ENCODE measurements around the gene LSM11.

The LSM11 gene

DNA sequence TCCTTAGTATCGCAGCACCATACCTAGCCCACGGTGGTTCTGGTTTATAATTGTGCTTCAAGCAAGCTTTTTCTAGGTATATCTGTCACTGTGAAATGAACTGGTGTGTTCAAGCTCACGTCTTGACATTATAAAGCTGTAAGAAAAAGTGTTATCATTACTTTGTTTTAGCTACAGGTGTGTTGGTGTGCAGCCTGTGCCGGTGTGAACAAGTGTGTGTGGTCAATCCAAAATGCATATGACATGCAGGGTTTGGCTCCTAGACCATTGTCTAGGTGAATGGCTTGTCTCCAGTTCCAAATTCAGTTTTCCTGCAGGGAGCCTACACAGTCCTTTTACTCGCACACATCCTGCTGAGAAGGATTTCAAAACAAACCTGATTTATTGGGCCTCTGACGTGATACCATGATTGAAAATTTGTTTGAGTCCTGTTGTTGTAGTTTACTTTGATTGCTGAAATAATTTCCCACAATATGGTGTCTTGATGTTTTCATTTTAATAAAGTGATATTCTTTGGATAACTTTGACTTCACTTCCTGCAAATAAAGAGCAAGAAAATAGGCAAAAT, 3.7 kb downstream of the LSM11 start:
- H3K4me1 ChIP-seq (ENCODE audit: control insufficient read depth in 2 of 2, insufficient read depth in 2 of 2, low read length in 2 of 2), result peaks cover 11 to 12% of the 10 kb centered on the region in 2 donors
- H3K36me3 ChIP-seq (ENCODE audit: control insufficient read depth in 2 of 2, insufficient read depth in 2 of 2, low read length in 2 of 2), result peaks cover 0 to 2% of the 10 kb centered on the region in 2 donors
- no peaks in the 10 kb centered on the region for H3K27me3 ChIP-seq (ENCODE audit: control insufficient read depth in 2 of 2, insufficient read depth in 2 of 2, low read length in 2 of 2)
- H3K9ac ChIP-seq (ENCODE audit: low read depth in 1 of 2, low read length in 2 of 2), result no peak overlapping the region
- H3K9me3 ChIP-seq (ENCODE audit: control insufficient read depth in 2 of 2, low read length in 2 of 2), result no peaks in the 10 kb centered on the region
- H3K27ac ChIP-seq (ENCODE audit: low read depth in 2 of 2, low read length in 2 of 2), result no peak overlapping the region
- no peak overlapping the region for H3K4me3 ChIP-seq (ENCODE audit: low read length in 2 of 2)

DNA sequence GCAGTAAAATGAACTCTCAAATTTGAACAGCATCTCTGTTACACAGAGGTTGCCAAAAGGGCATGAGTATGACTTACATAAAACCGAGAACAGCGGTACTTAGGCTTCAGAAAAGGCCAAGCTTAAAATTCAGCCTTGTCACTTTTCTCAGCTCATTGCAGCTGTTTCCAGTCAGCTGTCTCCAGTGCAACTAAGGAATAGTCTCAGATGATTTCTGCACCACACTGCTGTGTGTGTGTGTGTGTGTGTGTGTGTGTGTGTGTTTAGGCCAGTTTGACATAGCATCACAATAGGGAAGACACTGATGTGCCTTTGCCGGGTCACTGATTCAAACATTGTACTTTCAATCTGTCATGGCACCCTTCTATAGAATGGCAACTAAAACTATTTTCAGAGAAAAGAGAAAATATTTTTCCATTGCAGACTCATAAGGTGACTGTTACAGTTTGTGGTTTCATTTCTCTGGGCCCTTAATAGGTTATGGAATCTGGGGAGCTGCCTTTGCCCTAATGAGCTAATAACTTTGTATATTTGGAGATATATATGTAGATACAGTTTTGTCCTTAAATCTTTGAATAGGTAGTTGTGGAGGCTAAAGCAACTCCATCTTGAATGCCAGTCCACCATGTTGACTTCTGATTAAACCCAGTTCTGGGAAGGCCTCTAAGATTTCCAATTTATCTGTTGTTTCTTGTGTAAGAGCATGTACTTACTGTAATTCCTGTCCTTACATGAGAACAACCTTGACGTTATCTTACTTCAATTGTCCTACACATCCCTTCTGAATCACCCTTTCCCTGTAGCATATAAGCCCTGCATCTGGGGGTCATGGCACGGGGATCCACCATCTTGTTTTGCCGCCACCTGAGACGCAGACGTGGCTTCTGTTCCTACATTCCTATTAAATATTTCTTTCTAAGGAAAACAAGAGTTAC, 4.5 kb downstream of the LSM11 start:
- Histone ChIP-seq H3K4me3 (ENCODE audit: low read length in 2 of 2) (no peak overlapping the region), H3K4me1 (ENCODE audit: control insufficient read depth in 2 of 2, insufficient read depth in 2 of 2, low read length in 2 of 2) (peaks cover 10 to 11% of the 10 kb centered on the region in 2 donors), H3K9me3 (ENCODE audit: control insufficient read depth in 2 of 2, low read length in 2 of 2) (no peaks in the 10 kb centered on the region), H3K9ac (ENCODE audit: low read depth in 1 of 2, low read length in 2 of 2) (no peak overlapping the region), H3K27ac (ENCODE audit: low read depth in 2 of 2, low read length in 2 of 2) (no peak overlapping the region), H3K27me3 (ENCODE audit: control insufficient read depth in 2 of 2, insufficient read depth in 2 of 2, low read length in 2 of 2) (no peaks in the 10 kb centered on the region), H3K36me3 (ENCODE audit: control insufficient read depth in 2 of 2, insufficient read depth in 2 of 2, low read length in 2 of 2) (peaks cover under 1 to 6% of the 10 kb centered on the region in 2 donors)

DNA sequence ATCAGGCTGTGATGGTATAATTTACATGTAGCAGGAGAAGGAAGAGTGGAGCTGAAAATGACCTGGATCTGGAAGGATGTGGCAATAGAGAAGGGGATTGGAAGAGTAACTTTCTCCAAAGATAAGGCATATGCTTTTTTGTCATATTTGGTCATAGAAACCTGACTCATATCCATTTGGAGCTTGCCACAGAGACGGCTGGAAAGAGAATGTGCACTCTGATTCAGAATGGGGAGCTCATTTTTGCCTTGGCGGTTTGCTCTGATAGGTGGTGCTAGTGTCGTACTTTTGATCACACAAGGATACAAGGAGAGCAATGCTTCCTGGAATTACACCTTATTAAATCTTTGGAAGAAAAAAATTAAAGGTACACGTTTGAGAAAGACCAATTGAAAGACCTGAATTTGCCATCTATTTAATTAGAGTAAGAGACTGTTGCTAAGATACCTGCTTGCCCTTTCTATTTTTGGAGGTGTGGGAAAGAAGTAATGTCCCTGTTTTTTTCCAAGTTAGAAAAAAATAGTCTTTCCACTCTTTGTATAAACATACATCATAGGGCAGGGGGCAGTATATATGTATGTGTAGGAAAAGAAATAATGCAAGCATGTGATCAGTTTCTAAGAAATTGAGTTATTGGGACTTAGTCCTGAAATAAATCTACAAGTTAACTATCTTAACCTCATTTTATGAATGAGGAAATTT, 5.4 kb downstream of the LSM11 start:
- H3K36me3 ChIP-seq (ENCODE audit: control insufficient read depth in 2 of 2, insufficient read depth in 2 of 2, low read length in 2 of 2), result peaks cover 9 to 10% of the 10 kb centered on the region in 2 donors
- no peaks in the 10 kb centered on the region for H3K27me3 ChIP-seq (ENCODE audit: control insufficient read depth in 2 of 2, insufficient read depth in 2 of 2, low read length in 2 of 2)
- H3K9ac ChIP-seq (ENCODE audit: low read depth in 1 of 2, low read length in 2 of 2), result no peak overlapping the region
- no peaks in the 10 kb centered on the region for H3K9me3 ChIP-seq (ENCODE audit: control insufficient read depth in 2 of 2, low read length in 2 of 2)
- peaks cover 7 to 8% of the 10 kb centered on the region in 2 donors for H3K4me1 ChIP-seq (ENCODE audit: control insufficient read depth in 2 of 2, insufficient read depth in 2 of 2, low read length in 2 of 2)
- no peak overlapping the region for H3K4me3 ChIP-seq (ENCODE audit: low read length in 2 of 2)
- H3K27ac ChIP-seq (ENCODE audit: low read depth in 2 of 2, low read length in 2 of 2), result no peak overlapping the region

DNA sequence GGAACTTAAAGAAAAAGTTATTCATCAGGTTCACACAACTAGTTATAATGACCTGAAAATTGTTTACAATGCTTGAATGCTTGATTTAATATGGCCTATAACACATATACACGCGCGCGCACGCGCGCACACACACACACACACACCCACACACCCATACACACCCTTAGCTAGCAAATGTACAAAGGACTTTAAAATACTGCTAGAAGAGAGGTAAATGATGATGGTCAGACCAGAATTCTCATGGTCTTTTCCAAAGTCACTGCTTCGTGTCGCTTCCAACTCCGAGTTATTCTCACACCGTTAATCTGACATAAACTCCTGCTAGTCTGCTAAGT, 5.9 kb downstream of the LSM11 start:
- no peak overlapping the region for H3K4me3 ChIP-seq (ENCODE audit: low read length in 2 of 2)
- no peak overlapping the region for H3K9ac ChIP-seq (ENCODE audit: low read depth in 1 of 2, low read length in 2 of 2)
- peaks cover 4 to 5% of the 10 kb centered on the region in 2 donors for H3K4me1 ChIP-seq (ENCODE audit: control insufficient read depth in 2 of 2, insufficient read depth in 2 of 2, low read length in 2 of 2)
- no peak overlapping the region for H3K27ac ChIP-seq (ENCODE audit: low read depth in 2 of 2, low read length in 2 of 2)
- H3K9me3 ChIP-seq (ENCODE audit: control insufficient read depth in 2 of 2, low read length in 2 of 2), result no peaks in the 10 kb centered on the region
- H3K27me3 ChIP-seq (ENCODE audit: control insufficient read depth in 2 of 2, insufficient read depth in 2 of 2, low read length in 2 of 2), result no peaks in the 10 kb centered on the region
- peaks cover 10 to 12% of the 10 kb centered on the region in 2 donors for H3K36me3 ChIP-seq (ENCODE audit: control insufficient read depth in 2 of 2, insufficient read depth in 2 of 2, low read length in 2 of 2)

DNA sequence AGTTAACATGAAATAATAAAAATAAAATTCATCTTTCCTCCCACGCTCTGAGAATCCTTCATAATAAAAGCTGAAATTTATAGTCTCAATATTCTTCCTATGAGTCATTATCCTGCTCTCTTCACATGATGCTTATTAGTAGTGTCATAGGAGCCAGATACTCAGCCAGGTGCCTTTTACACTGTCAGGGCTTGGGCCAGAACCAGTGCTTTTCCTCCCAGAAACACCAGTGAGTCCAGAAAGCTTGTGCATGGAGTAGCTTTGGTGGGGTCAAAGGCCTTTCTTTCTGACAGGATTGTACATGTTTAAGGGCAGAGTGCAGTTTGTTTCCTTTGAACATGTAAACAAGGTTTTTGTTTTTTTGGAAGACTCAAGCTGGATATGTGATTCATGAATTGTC, 6.8 kb downstream of the LSM11 start:
- no peak overlapping the region for H3K27ac ChIP-seq (ENCODE audit: low read depth in 2 of 2, low read length in 2 of 2)
- no peak overlapping the region for H3K4me3 ChIP-seq (ENCODE audit: low read length in 2 of 2)
- no peaks in the 10 kb centered on the region for H3K9me3 ChIP-seq (ENCODE audit: control insufficient read depth in 2 of 2, low read length in 2 of 2)
- no peaks in the 10 kb centered on the region for H3K4me1 ChIP-seq (ENCODE audit: control insufficient read depth in 2 of 2, insufficient read depth in 2 of 2, low read length in 2 of 2)
- no peak overlapping the region for H3K9ac ChIP-seq (ENCODE audit: low read depth in 1 of 2, low read length in 2 of 2)
- H3K27me3 ChIP-seq (ENCODE audit: control insufficient read depth in 2 of 2, insufficient read depth in 2 of 2, low read length in 2 of 2), result no peaks in the 10 kb centered on the region
- H3K36me3 ChIP-seq (ENCODE audit: control insufficient read depth in 2 of 2, insufficient read depth in 2 of 2, low read length in 2 of 2), result peaks cover 17 to 19% of the 10 kb centered on the region in 2 donors

DNA sequence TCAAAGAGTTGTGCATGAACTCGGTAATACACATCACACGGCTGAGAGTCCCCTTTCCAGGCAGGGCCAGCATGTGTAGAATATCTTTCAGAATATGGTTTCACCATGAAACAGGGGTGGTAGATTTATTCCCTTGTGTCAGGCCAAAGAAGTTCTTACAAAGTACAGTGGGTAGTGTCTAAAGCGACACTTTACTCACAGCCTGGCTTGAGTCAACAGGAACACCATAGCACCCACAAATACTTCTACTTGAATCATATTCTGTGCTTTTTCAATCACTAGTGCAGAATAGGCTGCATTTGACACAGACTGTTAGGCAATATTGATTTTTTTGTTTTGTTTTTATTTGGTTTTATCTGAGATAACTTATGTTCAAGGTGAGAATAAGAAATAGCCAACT, 12.6 kb downstream of the LSM11 start:
- Histone ChIP-seq H3K9ac (ENCODE audit: low read depth in 1 of 2, low read length in 2 of 2) (no peak overlapping the region), H3K27me3 (ENCODE audit: control insufficient read depth in 2 of 2, insufficient read depth in 2 of 2, low read length in 2 of 2) (no peaks in the 10 kb centered on the region), H3K4me1 (ENCODE audit: control insufficient read depth in 2 of 2, insufficient read depth in 2 of 2, low read length in 2 of 2) (no peaks in the 10 kb centered on the region), H3K27ac (ENCODE audit: low read depth in 2 of 2, low read length in 2 of 2) (no peak overlapping the region), H3K4me3 (ENCODE audit: low read length in 2 of 2) (no peak overlapping the region), H3K9me3 (ENCODE audit: control insufficient read depth in 2 of 2, low read length in 2 of 2) (no peaks in the 10 kb centered on the region), H3K36me3 (ENCODE audit: control insufficient read depth in 2 of 2, insufficient read depth in 2 of 2, low read length in 2 of 2) (peaks cover 27 to 35% of the 10 kb centered on the region in 2 donors)

DNA sequence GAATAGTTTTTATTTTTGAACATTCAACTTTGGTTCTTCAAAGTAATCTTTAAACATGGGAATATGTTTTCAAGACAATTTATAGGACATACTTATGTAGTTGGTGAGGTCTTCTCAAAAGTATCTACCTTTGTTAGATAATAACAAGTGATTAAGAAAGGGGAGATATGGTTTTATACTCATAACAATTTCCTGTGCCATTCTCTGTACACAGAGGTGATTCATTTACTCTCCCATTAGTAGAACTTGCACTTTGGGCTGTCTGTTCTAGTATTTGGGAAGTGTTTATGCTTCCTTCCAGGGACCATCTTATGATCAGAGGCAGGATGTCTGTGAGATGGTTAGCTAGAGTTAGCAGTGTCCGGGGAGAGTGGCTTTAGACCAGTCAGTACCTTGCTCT, 15.2 kb downstream of the LSM11 start:
- H3K36me3 ChIP-seq (ENCODE audit: control insufficient read depth in 2 of 2, insufficient read depth in 2 of 2, low read length in 2 of 2), result peaks cover 22 to 24% of the 10 kb centered on the region in 2 donors
- no peak overlapping the region for H3K27ac ChIP-seq (ENCODE audit: low read depth in 2 of 2, low read length in 2 of 2)
- H3K9ac ChIP-seq (ENCODE audit: low read depth in 1 of 2, low read length in 2 of 2), result no peak overlapping the region
- H3K4me1 ChIP-seq (ENCODE audit: control insufficient read depth in 2 of 2, insufficient read depth in 2 of 2, low read length in 2 of 2), result no peaks in the 10 kb centered on the region
- H3K27me3 ChIP-seq (ENCODE audit: control insufficient read depth in 2 of 2, insufficient read depth in 2 of 2, low read length in 2 of 2), result no peaks in the 10 kb centered on the region
- no peak overlapping the region for H3K4me3 ChIP-seq (ENCODE audit: low read length in 2 of 2)
- H3K9me3 ChIP-seq (ENCODE audit: control insufficient read depth in 2 of 2, low read length in 2 of 2), result no peaks in the 10 kb centered on the region

DNA sequence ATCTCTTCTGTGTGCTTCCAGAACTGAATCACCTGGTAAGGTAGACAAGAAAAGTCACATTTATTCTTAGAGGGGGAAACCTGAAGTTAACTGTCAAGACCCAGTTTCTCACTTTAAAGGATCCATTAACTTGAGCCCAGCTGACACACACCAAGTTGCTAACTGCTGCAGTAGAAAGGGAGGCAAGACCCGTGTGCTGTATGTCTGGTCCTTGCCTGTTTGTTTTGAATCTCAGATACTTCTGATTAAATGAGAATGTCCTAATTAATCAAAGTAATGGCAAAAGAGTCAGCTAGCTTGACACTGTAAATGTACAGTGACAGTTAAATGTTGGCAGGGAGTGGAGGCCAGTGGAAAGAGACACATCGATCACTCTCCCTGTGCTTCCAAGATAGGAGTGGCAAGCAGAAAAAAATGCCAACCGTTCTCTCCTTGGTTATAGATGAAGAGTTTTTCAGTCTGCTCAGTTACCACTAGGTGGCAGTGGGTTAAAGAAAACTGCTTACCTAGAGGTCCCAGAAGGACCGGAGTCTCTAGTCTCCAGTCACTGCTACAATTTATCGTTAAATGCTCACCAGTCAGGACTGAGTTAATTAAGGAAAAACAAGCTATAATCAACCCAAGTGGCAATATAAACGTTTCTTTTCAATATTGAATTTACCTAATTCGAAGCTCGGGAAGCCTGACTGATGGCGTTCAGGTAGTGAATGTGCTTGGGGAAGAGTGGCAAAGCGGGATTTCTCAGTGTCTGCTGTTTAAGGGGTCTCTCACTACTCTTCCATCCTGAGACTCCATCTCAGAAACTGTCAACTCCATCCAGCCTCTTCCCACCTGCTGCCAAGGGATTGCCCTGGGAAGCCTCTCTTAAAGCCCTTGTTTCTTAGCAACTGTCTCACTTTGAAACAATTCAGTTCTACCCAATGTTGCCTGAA, 18.4 kb downstream of the LSM11 start:
- Histone ChIP-seq H3K36me3 (ENCODE audit: control insufficient read depth in 2 of 2, insufficient read depth in 2 of 2, low read length in 2 of 2) (peaks cover 2 to 3% of the 10 kb centered on the region in 2 donors), H3K4me1 (ENCODE audit: control insufficient read depth in 2 of 2, insufficient read depth in 2 of 2, low read length in 2 of 2) (no peaks in the 10 kb centered on the region), H3K9ac (ENCODE audit: low read depth in 1 of 2, low read length in 2 of 2) (no peak overlapping the region), H3K9me3 (ENCODE audit: control insufficient read depth in 2 of 2, low read length in 2 of 2) (no peaks in the 10 kb centered on the region), H3K27me3 (ENCODE audit: control insufficient read depth in 2 of 2, insufficient read depth in 2 of 2, low read length in 2 of 2) (no peaks in the 10 kb centered on the region), H3K4me3 (ENCODE audit: low read length in 2 of 2) (no peak overlapping the region), H3K27ac (ENCODE audit: low read depth in 2 of 2, low read length in 2 of 2) (no peak overlapping the region)

DNA sequence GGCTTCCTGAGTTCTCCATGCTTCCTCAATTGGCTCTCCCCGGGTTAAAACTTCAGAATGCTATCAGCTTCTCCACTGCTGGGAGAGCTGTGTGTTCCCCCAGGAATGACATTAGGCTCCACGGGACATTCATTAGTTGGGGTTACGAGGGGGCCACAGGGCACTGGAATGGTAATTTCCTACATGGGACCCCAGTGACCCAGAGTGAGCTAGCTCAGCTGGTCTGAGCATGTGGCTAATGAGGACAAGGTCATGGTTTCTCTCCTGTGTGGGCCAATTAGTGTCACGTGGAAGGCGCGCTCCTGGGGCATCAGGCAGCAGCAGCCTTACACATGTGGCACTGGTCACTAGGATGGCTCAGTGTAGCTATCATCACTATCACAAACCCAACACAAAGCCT, 21.0 kb downstream of the LSM11 start:
- no peak overlapping the region for H3K27ac ChIP-seq (ENCODE audit: low read depth in 2 of 2, low read length in 2 of 2)
- H3K4me1 ChIP-seq (ENCODE audit: control insufficient read depth in 2 of 2, insufficient read depth in 2 of 2, low read length in 2 of 2), result no peaks in the 10 kb centered on the region
- H3K4me3 ChIP-seq (ENCODE audit: low read length in 2 of 2), result no peak overlapping the region
- H3K36me3 ChIP-seq (ENCODE audit: control insufficient read depth in 2 of 2, insufficient read depth in 2 of 2, low read length in 2 of 2), result peaks cover 0 to 2% of the 10 kb centered on the region in 2 donors
- no peaks in the 10 kb centered on the region for H3K9me3 ChIP-seq (ENCODE audit: control insufficient read depth in 2 of 2, low read length in 2 of 2)
- no peaks in the 10 kb centered on the region for H3K27me3 ChIP-seq (ENCODE audit: control insufficient read depth in 2 of 2, insufficient read depth in 2 of 2, low read length in 2 of 2)
- H3K9ac ChIP-seq (ENCODE audit: low read depth in 1 of 2, low read length in 2 of 2), result no peak overlapping the region

All from mucosa of rectum (tissue), 2 donors.